Hematopoietic multipotent progenitor cell treated with erythropoietin and hydrocortisone succinate and interleukin-3 and kit ligand, for 17 days (in vitro differentiated cells): ENCODE data around the gene ENOX1.

Experiments used
- DNase-seq: peaks from one replicate; pipeline ENCODE4 v3.0.0-alpha.2; 2015; ENCODE audit warnings: low spot score

ENOX1 gene

DNA sequence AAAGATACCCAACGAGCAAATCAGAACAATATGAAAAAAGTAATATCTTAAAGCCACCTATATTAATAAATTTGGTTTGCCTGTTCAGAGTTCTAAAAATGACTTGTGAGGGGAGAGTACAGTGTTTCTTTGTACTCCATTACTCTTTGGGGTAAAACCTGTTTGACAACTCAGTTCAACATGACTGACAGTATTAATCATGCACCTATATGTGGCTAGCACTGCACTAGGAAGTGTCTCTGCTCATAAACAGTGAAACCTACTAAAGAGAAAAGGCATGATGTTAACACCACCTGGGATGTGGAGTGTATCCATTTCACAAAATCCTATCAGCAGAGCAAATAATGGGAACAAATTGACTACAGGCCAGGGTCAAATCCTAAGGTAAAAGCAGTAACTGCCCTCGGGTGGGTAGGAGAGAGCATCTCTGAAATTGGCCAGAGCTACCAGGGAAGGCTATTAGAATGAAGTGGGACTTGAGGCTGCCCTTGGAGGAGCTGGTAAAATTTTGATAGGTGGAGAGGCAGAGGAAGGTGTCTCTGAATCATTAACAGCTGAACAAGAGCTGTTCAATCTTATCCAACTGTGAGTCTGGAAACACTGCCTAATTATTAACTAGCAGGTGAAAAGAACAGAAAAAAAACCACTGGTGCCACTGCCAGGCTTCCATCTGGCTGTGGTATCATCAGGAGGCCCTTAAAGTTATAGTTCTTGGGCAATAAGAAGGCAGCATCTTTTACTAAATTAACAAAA, 398.3 kb downstream of the ENOX1 start:
- no peak for DNase-seq

DNA sequence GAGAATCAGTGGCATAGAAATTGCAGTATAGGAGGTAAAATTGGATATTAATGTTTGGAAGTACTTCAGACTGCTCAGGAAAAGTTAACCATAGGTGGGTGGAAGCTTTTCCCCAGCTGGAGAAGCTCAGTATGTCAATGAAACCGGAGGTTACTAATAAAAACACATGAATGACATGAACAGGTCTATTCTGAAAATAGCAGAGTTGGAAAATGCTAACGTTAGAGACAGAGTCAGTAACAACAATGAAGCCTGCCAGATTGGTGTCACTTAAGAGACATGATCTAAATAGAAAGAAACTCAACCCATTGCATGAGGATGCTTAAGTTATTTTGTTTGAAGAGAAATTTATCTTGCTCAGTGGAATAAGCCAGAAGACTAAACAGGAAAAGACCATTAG, 398.9 kb downstream of the ENOX1 start:
- DNase-seq, result no peak

DNA sequence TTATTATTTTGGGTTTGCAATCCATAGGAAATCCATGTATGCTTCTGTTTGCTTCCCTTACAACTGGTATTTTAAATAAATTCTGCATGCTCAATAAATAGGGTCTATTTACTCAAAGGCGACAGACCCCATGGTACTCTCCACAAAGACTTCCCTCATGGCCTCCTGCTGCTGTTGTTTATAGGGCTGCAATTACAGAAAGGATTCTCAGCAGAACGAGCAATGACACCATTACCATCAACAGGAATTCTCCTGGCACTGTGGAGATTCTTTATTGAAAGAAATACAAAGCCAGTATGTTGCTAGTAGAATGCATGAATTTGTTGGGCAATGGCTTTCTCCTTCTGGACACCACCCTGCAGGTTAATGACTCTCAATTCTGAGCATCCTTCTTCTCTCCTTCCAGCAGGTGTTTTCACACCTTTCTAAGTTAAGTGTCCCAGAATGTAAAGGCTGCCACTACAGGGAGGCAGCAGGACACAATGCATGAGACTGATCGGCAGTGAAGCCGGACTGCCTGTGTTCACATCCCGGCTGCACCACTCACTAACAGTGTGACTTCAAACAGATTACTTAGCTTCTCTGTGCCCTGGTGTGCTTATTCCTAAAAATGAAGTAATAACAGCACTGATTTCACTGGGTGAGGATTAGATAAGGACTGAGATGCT, 403.1 kb downstream of the ENOX1 start:
- DNase-seq, result no peak

DNA sequence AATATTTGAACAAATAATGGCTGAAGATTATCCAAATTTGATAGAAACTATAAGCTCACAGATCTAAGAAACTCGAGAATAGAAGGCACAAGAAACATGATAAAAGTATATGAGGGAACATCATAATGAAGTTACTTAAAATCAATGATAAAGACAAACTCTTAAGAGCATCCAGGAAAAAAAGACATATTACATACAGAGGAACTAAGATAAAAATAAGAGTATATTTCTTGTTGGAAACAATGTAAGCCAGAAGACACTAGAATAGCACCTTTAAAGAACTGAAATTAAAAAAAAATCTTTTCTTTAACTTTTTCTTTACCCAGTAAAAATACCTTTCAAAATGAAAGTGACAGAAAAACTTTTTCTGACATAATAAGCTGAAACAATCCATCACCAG, 407.0 kb downstream of the ENOX1 start:
- DNase-seq, result no peak

DNA sequence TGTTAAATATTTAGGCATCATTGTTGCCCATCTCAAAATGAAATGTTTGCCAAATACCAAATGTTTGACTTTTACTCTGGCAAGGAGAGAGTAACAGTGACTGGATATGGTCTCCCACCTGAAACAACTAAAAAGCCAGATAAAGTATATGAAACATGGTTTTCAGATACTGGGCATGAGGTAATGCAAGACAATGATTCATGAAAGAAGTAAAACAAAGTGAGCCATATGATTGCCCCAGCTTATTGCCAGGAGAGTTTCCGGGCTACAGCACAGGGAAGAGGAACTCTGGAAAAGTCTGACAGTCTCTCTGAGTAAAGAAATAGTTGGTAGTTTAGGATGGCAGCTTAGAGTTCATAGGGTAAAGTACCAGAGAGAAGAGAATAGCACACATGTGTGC, 408.8 kb downstream of the ENOX1 start:
- DNase-seq, result no peak

DNA sequence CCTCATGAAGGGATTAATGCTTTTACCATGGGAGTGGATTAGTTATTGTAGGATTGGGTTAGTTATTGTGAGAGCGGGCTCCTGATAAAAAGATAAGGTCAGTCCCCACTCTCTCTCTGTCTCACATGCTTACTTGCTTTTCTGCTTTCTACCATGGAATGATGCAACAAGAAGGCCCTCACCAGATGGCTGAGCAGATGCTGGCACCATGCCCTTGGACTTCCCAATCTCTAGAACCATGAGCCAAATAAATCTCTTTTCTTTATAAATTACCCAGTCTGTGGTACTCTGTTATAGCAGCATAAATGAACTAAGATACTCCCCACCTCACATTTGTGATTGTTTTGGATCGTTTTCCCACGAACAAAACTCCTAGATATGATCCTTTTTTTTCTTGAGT, 409.6 kb downstream of the ENOX1 start:
- DNase-seq, result no peak

DNA sequence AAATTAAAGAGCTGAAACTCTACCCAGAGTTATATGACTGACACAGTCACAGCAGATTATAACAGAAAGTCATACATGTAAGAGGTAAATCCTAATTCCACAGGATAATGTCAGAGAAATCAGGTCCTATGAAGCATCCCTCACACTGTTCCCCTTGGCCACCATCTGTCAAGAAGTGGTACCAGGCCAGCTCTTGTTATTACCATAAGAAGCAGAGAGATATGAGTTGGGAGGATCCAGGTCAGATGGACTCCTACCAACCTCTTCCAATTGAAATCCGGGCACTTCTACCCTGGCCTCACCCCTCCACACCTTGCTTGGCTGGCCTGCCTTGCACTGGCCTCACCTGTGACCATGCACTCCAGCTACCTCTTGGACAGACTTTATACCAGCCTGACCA, 410.2 kb downstream of the ENOX1 start:
- DNase-seq, result no peak

DNA sequence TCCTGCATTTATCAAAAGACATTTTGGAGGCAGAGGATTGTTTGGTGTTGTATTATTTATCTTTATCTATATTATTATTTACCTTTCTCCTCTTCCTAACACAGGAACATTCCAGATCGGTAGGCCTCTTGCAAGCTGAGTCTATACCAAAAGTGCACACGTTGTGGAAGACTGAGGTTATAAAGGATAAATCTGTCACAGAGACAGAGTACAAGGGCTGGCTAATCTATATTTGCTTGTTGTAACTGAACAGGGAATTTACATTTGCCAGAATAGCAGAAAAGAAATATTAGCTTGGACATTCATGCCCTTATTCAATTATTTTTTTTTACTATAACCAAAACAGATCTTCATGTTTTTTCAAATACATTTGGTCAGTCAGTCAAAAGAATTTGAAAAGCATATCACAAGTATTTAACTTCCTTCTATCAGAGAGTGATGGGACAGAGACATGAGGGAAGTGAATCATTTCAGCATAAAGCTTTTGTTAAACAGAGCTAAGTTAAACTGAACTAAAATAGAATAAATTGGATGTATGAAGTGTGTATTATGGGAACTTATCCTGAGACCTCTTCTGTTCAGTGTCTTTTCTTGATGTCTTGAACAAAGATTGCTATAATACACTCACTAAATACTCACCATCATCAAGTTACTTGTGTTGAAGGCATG, 410.8 kb downstream of the ENOX1 start:
- DNase-seq, result no peak

DNA sequence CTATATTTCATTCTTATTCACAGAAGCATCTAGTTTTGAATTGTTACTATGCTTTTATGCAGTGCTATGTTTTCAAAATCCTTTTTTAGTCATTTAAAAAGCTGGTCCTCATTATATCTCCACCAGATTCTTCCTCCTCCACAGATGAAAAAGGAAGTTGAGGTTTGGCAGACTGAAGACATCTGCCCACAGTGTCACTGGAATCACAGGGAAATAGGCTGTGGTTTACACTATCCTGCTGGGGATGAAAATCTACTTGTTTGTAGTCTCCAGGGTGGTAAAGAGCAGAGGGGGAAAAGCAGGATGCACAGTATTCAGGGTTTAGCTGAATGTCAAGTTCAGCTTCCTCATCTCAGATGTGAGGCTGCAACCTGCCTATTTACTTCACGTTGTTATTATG, 412.2 kb downstream of the ENOX1 start:
- DNase-seq, result no peak

DNA sequence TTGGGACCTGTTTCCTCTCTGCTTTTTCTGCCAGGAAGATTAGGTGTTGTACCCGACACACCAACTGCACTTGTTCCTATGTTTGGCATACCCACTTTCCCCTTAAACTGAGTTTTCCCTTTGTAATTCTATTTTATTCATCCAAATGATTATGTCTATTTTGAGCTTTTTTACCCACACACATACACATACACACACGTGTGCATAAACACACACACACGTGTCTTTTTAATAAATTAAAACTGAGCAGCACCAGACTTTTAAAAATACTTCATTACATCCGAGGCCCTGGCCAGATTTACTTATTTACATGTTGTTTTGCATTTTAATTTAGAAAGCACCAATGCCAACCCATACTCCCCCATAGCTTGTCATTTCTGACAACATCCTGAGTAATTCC, 413.4 kb downstream of the ENOX1 start:
- DNase-seq, result no peak

DNA sequence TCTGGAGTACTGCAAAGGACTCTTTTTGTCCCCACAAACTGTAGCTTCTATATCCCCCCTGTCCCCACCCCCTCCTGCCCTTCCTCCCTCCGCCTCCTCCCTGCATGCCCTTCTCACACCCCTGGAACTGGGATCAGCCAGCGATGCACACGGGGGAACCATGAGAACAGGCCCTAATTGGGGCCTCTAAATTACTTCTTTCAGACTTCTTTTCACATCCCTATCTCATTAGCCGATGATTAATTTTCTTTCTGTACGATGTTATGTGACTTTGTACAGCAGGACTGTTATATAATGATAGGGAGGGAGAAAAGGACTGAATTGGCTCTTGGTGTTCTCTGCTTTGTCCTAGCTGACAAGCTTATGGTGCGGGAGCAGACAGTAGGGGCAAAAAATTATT, 415.9 kb downstream of the ENOX1 start:
- DNase-seq, result no peak

DNA sequence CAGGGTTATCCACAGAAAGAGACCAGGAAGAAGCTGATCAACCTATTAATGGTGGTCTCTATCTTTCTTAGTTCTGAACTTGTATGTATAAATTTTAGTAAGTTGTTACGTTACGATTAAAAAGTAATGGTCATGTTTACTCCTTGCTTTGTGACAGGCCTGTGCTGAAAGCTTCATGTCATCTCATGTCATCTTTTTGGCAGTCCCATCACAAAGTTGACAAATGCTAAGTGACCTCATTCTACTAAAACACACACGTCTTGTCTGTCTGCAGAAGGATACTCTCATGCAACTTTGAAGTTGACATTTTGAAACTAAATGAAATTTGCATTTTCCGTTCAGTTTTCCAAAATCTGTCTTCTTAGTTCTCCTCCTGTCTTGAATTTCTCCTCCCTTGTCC, 417.5 kb downstream of the ENOX1 start:
- no peak for DNase-seq

DNA sequence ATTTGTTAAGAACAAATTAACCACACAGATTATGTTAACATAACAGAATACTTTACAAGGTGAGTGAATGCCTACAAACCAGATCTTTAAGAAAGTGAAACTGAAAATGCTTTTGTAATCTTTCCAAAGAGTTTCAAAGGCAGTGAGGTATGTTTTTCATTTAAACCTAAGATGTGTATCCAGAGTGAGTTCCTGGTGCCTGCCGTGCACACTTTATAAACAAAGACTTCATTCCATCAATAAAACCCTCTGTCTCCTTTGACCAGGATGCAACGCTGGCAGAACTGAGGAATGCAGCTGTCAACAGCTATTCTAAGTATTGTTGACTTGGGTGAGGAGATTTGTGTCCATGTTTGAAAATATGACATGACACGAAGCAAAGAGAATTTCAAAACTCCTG, 418.8 kb downstream of the ENOX1 start:
- no peak for DNase-seq

DNA sequence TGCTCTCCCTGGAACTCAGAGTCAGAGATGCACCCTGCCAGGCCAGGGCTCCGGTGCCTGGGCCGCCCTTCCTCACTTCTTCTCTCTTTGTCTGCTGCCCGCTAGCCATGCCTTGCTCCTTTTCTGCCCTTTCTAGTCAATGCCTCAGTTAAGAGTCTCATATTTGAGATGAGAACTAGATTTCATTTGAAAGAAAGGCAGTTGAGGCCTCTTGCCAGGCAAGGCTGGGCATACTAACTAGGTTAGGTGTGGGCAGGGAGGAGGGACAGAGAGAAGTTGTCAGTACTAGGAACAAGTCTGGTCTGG, 421.8 kb downstream of the ENOX1 start:
- DNase-seq, result no peak

DNA sequence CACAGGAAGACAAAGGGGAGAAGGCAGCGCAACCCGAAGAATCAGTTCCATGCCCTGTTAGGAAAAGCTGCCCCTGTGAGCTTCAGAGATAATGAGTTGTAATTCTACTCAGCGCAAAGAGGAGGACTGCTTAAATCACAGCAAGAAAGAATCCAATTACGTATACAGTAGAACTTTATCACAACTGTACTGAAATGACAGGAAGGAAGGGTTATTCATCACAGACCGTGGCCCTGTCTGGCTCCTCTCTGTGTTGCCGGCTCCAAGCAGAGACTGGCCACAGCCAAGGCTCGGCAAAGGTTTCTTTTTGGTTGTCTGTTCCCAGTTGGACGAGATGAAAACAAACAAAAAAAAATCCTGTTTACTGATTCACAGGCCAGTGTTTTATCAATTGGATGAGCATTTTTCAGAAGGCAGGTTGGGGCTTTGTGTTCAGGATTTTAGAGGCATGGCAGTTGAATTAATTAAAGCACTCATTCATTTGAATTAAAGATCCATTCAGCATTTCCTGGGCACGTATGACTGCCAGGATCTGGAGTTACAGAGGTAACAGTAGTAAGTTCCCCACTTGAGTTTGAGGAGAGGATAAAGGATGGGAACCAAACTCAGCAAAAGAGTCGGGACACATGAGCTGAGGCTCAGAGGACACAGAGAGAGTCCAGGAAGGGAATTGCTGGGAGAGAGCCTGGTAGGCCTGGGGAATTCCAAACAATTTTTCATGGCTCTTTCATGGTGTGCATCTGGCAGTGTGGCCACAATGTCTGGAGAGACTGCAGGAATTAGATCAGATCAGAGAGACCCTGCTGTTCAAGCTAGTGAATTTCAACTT, 422.3 kb downstream of the ENOX1 start:
- no peak for DNase-seq

DNA sequence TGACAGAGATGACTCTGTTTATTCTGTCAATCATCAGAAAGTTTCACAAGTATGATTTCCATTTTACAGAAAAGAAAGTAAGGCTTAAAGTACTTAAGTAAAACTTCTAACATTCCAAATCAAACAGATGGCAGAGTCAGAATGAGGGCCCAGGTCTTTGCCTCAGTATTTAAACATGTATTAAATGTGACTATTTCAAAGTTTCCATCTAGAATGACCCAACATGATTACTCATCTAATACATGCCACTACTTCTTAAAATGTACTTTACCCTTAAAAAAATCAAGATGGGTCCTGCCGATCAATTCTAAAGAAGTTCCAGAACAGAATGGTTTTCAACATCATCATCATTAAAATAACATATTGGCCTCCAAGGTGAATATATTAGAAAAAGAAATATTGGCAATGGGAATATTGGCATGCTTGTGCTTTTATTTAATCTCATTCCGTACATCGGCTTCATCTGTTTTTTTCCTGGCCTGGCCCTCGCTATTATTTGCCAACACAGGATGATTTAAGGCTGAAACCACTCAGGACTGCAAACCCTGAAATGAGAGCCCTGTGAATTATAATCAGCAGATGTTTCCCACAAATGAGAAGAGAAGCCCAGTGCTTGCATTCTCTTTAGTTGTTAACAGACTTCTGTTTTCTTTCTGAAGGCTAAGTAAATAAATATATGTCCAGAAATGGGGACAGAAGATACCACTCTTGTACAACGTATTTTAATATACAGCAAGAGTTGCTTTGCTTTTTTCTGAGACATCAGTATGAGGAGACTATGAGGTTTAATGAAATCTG, 423.4 kb downstream of the ENOX1 start:
- DNase-seq, result no peak

DNA sequence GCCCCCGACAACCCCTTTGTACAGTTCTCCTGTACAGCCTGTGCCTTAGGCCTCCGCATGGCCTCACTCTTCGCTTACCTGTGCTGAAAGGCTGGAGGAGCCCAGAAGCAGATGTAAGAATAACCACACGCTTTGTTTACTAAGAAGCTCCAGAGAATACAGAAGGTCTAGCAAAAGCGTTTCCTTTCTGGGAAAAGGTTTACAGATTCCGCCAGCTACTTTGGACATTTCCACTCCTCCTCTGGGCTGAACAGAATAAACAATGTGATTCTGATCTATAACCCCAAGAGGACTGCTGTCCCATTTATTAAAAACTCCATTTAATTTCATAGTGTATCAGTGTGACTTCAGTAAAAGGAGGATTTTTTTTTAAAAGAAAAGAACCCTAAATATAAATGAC, 424.2 kb downstream of the ENOX1 start:
- DNase-seq, result no peak

DNA sequence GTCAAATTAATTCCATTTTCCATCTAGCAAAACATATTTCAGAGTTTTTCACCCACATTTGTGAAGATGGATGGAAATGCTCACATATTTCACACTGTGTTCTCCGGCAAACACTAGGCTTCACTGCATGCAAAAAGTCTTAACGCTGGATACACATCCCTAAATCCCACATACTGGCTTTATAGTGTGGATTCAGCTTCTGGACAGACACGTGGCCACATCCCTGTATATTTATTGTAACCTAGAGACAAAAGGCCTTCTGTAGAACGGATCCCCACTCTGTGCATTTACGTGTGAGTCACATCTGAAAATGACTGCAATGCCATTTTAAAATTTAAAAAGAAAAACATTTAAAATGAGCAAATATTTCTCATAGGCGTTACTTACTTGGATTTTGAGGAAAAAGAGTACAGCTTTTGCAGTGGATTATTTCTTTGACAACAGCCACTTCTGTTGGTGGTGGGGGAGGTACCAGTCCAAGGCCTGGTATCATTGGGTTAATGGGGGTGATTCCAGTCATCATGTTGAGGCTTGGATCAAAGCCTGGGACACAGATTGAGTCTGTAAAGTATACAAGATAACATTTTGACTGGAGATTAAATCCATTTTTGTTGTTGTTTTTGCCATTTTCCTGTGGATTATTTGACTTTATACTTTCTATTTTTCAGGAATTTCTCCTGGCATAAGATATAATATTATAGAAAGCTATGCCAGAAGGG, 425.7 kb downstream of the ENOX1 start:
- DNase-seq, result no peak

DNA sequence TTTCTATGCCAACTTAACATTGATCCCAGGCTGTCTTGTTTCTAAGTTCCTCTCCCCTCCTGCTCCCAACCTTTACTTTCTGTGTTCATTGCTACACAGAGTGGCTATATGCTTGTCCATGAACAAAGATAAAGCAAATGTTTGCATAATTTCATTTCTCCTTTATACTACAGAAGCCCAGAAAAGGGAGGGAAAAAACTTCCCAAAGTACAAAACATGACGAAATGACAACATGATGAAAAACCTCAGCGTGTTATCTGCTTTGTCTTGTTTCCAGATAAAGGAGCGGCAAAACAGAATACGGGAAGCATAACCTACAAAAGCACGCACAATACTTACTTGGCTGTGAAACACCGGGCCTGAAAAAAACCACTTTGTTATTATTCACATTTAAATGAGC, 426.6 kb downstream of the ENOX1 start:
- DNase-seq, result no peak

DNA sequence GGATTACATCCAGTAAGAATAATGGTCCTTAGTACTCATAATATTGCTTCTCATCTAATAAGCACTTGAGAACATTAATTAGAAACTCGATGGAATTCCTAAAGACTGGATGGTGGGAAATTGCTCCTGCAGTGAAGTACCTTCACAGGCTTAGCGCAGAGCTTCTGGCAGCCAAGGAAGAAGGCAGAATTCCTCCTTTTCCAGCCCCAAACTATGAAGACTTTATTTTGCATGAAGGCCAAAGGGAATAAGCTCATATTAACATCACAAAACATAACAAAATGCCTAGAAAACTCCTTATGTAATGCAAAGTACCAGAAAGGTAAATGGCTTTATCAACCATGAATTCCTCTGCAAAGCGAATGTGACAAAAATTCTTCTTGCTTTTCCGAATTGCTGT, 427.2 kb downstream of the ENOX1 start:
- DNase-seq, result no peak

DNA sequence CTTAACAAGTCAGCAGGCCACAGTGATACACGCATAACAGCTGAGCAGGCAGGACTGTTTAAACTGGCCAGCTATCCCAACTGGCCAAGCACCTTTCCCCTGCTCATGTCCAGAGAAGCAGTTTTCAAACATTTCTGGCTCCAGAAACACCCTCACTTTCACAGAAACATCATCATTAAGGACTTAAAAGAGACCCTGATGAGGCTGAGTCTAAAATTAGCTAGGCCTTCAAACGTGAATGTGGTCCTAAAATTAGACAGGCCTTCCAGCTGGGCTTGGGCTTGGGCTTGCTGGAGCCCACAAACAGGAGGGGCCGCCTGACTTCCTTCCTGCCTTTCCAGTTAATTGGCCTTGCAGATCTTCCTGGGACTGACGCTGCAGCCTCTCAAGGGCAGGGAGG, 429.2 kb downstream of the ENOX1 start:
- no peak for DNase-seq
